CD4-positive, alpha-beta T cell treated with Interleukin-2 at 100 ng/mL for 4 hours (primary cell): ENCODE results near the gene GNA15.

Experiments used
- DNase-seq: peaks from one replicate; pipeline ENCODE4 v3.0.0-alpha.2; 2020; ENCODE audit warnings: low spot score

Gene GNA15

GRCh38 chr19:3121396-3121795, 14.4 kb upstream of the GNA15 start:
- no peak for DNase-seq

DNA sequence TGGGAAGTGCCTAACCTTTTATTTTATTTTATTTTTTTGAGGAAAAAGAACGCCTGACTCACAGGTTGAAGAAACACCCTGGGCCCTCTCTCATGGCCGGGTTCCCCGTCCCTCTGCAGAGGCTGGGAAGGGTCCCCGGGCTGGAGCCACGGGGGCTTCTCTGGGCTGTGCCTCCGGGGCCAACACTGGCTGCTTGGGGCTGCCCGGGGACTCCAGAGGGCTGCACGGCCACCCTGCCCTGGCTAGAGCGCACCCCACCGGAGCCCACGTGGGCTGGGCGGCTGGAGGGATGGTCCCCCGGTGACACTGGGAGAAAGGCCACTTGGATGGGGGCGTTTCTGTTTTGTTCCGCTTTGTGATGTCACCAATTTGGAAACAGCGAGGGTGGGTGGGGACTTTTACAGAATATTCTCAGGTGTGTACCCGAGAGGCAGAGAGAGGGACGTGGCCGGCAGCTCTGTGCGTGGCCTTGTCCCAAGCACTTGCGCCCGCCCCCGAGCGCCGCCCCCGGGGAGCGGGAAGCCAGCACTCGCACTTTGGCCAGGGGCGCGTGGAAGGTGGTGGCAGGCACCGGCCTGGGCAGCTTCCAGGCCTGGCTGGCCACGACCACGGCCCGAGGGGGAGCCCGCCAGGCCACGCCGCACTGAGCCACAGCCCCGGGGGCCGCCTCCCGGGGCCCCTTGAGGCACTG, 13.9 kb upstream of the GNA15 start:
- no peak for DNase-seq

GRCh38 chr19:3122512-3122870, 13.3 kb upstream of the GNA15 start:
- no peak for DNase-seq

GRCh38 chr19:3123088-3123721, 12.6 kb upstream of the GNA15 start:
- no peak for DNase-seq

DNA sequence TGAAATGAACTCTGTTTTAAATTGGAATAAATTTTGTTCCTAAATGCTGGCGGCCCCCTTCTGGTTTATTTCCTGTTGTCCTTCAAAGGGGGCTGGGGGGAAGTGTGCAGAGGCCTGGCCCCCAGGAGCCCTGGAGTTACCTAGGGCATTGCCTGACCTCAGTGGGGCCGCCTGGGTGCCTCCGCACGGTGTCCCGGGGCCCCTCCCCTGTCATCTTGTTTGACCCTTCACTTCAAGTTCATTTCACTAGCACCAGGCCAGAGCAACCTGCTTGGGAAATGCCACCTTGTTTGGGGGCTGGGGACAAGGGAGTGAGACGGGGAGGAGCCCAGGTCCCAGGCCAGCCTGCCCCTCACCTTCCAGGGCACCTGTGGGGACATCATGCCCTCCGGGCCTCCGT, 11.9 kb upstream of the GNA15 start:
- DNase-seq, result no peak

DNA sequence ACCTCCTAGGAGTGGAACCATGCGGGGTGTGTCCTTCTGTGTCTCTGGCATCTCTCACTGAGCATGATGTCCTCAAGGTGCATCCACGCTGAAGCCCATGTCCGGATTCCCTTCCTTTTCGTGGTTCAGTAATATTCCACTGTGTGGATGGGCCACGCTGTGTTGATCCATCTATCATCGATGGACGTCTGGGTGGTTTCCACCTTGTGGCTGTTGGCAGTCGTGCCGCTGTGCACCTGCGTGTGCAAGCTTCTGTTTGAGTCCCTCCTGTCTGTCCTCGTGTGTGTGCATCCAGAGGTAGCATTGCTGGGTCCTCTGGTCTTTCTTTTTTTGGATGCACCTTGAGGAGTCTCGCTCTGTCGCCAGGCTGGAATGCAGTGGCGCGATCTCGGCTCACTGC, 11.2 kb upstream of the GNA15 start:
- DNase-seq, result no peak

DNA sequence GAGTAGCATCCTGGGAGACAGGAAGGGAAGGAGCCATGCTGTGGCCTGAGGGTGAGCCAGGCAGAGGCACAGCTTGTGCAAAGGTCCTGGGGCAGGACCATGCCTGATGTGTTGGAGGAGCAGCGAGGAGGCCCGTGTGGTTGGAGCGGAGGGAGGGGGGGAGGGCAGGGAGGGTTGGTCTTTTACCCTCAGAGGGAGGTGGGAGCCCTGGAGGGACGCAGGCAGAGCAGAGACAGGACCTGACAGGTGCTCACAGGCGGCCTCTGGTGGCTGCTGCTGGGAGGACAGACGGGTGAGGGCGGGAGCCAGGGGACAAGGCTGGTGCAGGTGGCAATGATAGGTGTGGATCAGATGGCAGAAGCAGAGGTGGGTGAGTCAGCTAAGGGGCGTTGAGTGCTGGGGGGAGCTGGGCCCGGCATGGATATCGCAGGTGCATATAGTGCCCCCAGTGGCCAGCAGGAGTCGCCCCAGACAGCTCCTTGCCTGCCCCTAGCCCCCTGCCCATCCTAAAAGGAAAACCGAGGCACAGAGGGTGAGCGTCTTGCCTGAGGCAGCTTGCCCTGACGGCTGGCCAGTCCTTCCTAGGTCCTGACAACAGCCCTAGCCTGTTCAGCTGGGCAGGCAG, 9.8 kb upstream of the GNA15 start:
- DNase-seq, result peak; percentile 72

GRCh38 chr19:3129112-3129511, 6.7 kb upstream of the GNA15 start:
- DNase-seq, result peak; percentile 48

- DNase-seq, result peak; percentile 11
Observed at GRCh38 chr19:3131168-3131567, 4.7 kb upstream of the GNA15 start.

DNA sequence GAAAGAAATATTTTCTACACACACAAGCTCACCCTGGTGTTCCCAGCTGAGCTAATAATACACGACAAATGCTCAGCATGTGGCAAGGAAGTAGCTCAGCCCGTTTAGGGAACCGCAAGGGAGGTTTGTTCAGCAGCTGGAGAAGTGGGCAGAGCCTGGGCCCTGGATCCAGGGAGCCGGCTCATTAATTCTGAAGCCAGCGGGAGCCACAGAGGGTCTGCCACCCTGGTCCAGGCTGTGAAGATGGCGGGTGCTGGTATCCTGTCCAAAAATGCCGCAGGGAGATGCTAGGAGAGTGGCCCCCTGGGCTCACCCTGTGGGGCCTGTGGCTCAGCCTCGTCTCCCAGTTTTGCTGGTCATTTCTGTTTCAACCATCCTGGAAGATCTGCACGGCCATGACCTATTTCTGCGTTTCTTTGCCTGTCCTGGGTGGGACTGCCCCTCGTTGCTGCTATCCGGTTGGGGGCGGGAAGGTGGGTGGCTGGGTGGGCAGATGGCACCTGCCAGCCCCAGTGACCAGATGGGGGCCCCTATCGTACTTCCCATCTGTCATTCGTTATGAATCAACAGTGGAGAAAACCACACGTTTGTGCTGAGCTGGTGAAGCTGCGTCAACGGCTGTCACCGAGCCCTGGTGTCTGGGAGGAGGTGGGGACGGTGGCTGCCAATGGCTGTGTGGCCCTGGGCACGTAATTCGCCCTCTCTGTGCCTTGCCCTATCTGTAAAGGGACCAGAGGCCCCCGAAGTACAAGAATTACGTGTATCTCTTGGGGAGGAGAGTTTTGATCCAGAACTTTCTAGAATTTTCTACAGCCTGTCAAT, 2.7 kb upstream of the GNA15 start:
- DNase-seq, result peak; percentile 77

GRCh38 chr19:3133793-3134116, 2.1 kb upstream of the GNA15 start:
- no peak for DNase-seq

GRCh38 chr19:3136684-3137055, 837 bp downstream of the GNA15 start:
- DNase-seq, result no peak

GRCh38 chr19:3137119-3137518, 1.3 kb downstream of the GNA15 start:
- no peak for DNase-seq

GRCh38 chr19:3138268-3138667, 2.4 kb downstream of the GNA15 start:
- DNase-seq, result no peak

DNA sequence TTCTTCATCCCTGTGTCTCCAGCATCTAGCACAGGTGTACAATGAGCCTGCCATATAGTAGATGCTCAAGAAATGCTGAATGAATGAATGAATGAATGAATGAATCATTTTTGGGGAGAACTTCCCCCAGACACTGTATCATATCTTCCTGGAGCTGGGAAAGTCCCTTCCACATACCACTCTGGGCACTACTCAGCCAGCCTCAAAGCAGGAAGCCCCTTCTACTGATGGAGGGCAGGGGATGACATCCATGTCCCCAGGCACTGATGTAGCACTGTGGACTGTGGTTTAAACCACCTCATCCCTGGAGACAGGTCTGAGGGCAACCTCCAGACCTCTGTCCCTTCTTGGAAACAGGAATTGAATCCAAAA, 4.8 kb downstream of the GNA15 start:
- DNase-seq, result no peak

DNA sequence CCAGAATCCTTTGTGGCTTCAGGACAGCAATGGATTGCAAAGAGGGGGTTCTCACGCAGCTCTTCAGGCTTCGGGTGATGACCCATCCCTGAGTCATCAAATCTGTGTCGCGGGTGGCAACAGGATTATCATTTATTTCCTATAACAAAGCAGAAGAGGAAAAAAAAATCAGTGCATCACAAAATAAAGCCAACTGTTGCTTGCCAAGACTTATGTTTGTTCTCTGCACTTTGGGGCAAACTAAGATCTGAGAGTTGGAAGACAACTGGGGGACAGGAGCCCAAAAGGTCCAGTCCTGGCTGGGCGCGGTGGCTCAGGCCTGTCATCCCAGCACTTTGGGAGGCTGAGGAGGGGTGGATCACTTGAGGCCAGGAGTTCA, 6.4 kb downstream of the GNA15 start:
- peak; percentile 54 for DNase-seq

GRCh38 chr19:3142781-3143337, 7.0 kb downstream of the GNA15 start:
- DNase-seq, result no peak

GRCh38 chr19:3145909-3146676, 10.3 kb downstream of the GNA15 start:
- no peak for DNase-seq

- DNase-seq, result peak; percentile 59
Observed at GRCh38 chr19:3146677-3147100, 10.9 kb downstream of the GNA15 start.

DNA sequence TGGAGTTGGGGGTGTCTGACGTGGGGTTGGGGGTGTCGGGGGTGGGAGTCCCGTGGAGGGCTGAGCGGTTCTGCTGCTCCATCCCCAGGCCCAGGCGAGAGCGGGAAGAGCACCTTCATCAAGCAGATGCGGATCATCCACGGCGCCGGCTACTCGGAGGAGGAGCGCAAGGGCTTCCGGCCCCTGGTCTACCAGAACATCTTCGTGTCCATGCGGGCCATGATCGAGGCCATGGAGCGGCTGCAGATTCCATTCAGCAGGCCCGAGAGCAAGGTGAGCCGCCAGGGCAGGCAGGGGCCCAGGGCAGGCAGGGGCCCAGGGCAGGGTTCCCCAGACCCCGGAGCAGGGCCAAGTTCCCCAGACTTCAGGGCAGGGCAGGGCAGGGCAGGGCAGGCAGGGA, 12.7 kb downstream of the GNA15 start:
- no peak for DNase-seq

- DNase-seq, result no peak
Observed at GRCh38 chr19:3149089-3149488, 13.3 kb downstream of the GNA15 start.
